ENCODE data around the gene EIF2B4. TPM values are rescaled to one million over a fixed set of nuclear protein-coding genes. Genes with fewer than 3 reads are reported as not detected.

Gene EIF2B4
- total RNA-seq, 2 donors from 2014 or later: 30.0 to 42.7 TPM

GRCh38 chr2:27381577-27382181 lies 11.5 kb upstream of the EIF2B4 start:
- no peaks in the 10 kb centered on the region for H3K9me3 Mint-ChIP-seq
- no peaks in the 10 kb centered on the region for H3K27me3 Mint-ChIP-seq (ENCODE audit: low read depth)
- DNase-seq: no peak
- H3K27ac Mint-ChIP-seq: peak overlapping the region; percentile 20
- no peak for ATAC-seq (replicated peaks in 1 of 2)
- peak overlapping the region; percentile 91 to 94 for H3K4me3 Mint-ChIP-seq
- peaks cover 1 to 29% of the 10 kb centered on the region in 2 donors for H3K36me3 Mint-ChIP-seq (ENCODE audit: insufficient read depth in 2 of 2)
- H3K4me1 Mint-ChIP-seq (ENCODE audit: low read depth): peaks cover 37% of the 10 kb centered on the region

DNA sequence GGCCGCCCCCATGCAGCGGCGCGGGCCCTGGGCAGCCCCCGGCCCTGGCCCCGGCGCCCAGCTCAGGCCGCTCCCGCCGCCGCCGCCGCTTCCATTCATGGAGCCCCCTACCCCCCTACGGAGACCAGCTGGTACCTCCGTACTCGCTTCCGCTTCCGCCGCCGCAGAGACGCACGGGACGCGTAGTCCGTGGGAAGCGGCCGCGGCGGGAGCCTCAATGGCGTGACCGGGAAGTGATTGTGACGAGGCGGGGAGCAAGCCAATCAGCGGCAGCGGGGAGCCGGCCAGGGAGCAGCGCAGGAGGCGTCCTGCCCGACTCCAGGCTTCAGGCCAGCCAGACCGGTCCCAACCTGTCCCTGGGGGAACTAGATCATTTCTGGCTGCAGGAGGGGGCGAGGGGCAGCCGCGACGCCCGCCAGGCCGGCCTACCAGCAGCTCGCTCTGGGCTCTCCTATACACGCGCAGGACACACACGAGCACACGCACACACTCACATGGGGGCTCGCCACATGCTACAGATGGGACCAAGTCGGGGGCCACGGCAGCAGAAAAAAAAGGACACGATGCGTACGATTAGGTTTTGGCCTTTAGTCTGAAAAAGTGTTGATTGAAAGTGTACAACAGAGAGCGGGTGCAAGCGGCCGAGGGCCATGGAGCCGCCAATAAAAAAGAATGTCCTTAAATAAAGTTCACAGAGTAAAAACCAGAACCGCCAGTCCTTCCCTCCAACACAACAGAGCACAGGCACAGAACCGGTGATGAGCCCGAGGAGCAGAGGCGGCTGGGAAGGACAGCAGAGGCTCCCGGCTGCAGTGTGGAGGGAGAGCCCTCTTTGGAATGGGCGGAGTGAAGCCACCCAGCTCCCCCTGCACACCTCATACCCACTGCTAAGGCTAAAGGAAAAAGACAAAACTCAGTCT lies 10.7 kb upstream of the EIF2B4 start, which contains the start of gene ZNF513:
Gene ZNF513 (minus strand): TSS at position 109 of the 920 bp plus-strand sequence. CDS start 208 bp downstream, outside the sequence.
- peak; percentile 92 to 93 for DNase-seq
- Mint-ChIP-seq H3K27ac (peak within 1 kb of the TSS; percentile 90), H3K27me3 (ENCODE audit: low read depth) (no peaks in the 10 kb centered on the region), H3K36me3 (ENCODE audit: insufficient read depth in 2 of 2) (peaks cover 2 to 29% of the 10 kb centered on the region in 2 donors), H3K9me3 (no peaks in the 10 kb centered on the region), H3K4me1 (ENCODE audit: low read depth) (peaks cover 37% of the 10 kb centered on the region), H3K4me3 (peak within 1 kb of the TSS; percentile 91 to 94)
- ATAC-seq (replicated peaks in 1 of 2): peak; percentile 94

DNA sequence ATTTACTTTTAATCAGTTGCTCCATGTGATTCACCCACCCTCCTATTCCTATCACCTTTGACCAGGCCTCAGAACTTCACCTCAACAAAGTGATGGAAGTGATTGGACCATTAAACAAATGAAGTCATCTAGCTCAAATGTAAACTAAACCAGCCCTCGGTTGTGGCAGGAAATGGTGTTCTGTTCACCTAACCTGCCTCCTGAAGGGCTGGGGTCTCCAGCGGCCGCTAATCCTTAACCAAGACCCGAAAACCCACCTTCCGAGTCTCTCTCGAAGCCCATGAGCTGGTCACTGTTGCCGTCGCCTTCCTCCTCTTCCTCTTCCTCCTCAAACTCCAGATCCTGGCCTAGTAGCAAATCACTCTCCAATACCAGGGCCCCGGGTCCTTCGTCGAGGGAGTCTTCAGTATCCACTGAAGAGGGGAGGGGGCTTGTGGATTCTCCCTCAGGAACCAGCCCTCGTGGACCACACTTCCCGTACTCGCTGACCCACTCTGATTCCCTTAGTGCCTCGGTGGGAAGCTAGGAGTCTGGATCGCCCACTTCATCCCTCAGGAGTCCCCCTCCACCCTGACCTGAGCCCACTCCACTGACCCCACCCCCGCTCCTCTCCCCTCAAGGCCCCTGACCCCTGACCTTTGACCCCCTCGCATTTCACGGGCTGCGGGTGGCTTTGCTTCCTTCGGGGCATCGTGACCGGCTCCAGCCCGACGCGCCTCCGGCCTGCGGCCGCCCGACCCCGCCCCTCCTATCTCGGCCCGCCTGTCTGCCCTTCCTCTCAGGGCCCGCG lies 9.9 kb upstream of the EIF2B4 start:
- Mint-ChIP-seq H3K27me3 (ENCODE audit: low read depth) (no peaks in the 10 kb centered on the region), H3K27ac (peak overlapping the region; percentile 90), H3K9me3 (no peaks in the 10 kb centered on the region), H3K4me3 (peak overlapping the region; percentile 91 to 94), H3K36me3 (ENCODE audit: insufficient read depth in 2 of 2) (peaks cover 3 to 23% of the 10 kb centered on the region in 2 donors), H3K4me1 (ENCODE audit: low read depth) (peaks cover 34% of the 10 kb centered on the region)
- peak; percentile 72 to 73 for DNase-seq
- ATAC-seq (replicated peaks in 1 of 2): peak; percentile 64 to 68

- Mint-ChIP-seq H3K4me1 (ENCODE audit: low read depth) (peaks cover 31% of the 10 kb centered on the region), H3K4me3 (peak overlapping the region; percentile 91 to 94), H3K27me3 (ENCODE audit: low read depth) (no peaks in the 10 kb centered on the region), H3K27ac (peak overlapping the region; percentile 90), H3K9me3 (no peaks in the 10 kb centered on the region), H3K36me3 (ENCODE audit: insufficient read depth in 2 of 2) (peaks cover 3 to 21% of the 10 kb centered on the region in 2 donors)
- DNase-seq: no peak
- ATAC-seq (replicated peaks in 1 of 2): no peak
Observed at GRCh38 chr2:27379383-27379835, 9.3 kb upstream of the EIF2B4 start.

DNA sequence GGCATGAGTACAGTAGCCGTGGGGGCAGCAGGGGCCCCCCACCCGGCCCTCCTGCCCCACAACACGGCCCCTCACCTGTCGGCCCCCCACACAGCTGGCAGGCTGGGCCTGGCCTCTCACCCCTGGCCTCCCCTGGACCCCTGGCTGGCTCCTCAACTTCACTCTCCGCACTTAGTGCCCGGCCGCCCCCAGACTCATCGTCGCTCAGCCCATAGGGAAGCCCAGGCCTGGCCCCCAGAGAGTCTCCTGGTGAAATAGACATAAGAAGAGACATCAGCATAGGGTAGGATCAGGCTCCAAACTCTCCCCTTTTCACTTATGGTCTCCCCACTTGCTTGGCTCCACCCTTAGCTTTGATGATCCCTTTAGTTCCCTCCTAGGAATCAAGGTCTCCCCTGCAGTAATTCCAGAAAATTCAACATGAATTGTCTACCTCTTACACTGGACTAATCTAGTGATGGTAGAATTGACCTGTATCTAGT lies 8.7 kb upstream of the EIF2B4 start:
- H3K9me3 Mint-ChIP-seq: no peaks in the 10 kb centered on the region
- H3K27ac Mint-ChIP-seq: peak overlapping the region; percentile 90
- peaks cover 3 to 19% of the 10 kb centered on the region in 2 donors for H3K36me3 Mint-ChIP-seq (ENCODE audit: insufficient read depth in 2 of 2)
- peak overlapping the region; percentile 91 to 94 for H3K4me3 Mint-ChIP-seq
- ATAC-seq (replicated peaks in 1 of 2): no peak
- DNase-seq: no peak
- H3K27me3 Mint-ChIP-seq (ENCODE audit: low read depth): no peaks in the 10 kb centered on the region
- peaks cover 28% of the 10 kb centered on the region for H3K4me1 Mint-ChIP-seq (ENCODE audit: low read depth)

GRCh38 chr2:27378096-27378808 lies 8.1 kb upstream of the EIF2B4 start:
- no peaks in the 10 kb centered on the region for H3K9me3 Mint-ChIP-seq
- H3K36me3 Mint-ChIP-seq (ENCODE audit: insufficient read depth in 2 of 2): peaks cover 6 to 15% of the 10 kb centered on the region in 2 donors
- H3K27me3 Mint-ChIP-seq (ENCODE audit: low read depth): no peaks in the 10 kb centered on the region
- peaks cover 26% of the 10 kb centered on the region for H3K4me1 Mint-ChIP-seq (ENCODE audit: low read depth)
- H3K4me3 Mint-ChIP-seq: no peak overlapping the region
- no peak for DNase-seq
- H3K27ac Mint-ChIP-seq: no peak overlapping the region
- no peak for ATAC-seq (replicated peaks in 1 of 2)

GRCh38 chr2:27377618-27378095 lies 7.5 kb upstream of the EIF2B4 start:
- Mint-ChIP-seq H3K4me3 (no peak overlapping the region), H3K9me3 (no peaks in the 10 kb centered on the region), H3K27me3 (ENCODE audit: low read depth) (no peaks in the 10 kb centered on the region), H3K27ac (peak overlapping the region; percentile 23), H3K36me3 (ENCODE audit: insufficient read depth in 2 of 2) (peaks cover 6 to 18% of the 10 kb centered on the region in 2 donors), H3K4me1 (ENCODE audit: low read depth) (peaks cover 29% of the 10 kb centered on the region)
- no peak for ATAC-seq (replicated peaks in 1 of 2)
- DNase-seq: no peak

GRCh38 chr2:27376866-27377617 lies 6.9 kb upstream of the EIF2B4 start:
- Mint-ChIP-seq H3K9me3 (no peaks in the 10 kb centered on the region), H3K4me1 (ENCODE audit: low read depth) (peaks cover 35% of the 10 kb centered on the region), H3K27ac (peak overlapping the region; percentile 27), H3K36me3 (ENCODE audit: insufficient read depth in 2 of 2) (peaks cover 8 to 20% of the 10 kb centered on the region in 2 donors), H3K4me3 (no peak overlapping the region), H3K27me3 (ENCODE audit: low read depth) (no peaks in the 10 kb centered on the region)
- no peak for ATAC-seq (replicated peaks in 1 of 2)
- DNase-seq: no peak

DNA sequence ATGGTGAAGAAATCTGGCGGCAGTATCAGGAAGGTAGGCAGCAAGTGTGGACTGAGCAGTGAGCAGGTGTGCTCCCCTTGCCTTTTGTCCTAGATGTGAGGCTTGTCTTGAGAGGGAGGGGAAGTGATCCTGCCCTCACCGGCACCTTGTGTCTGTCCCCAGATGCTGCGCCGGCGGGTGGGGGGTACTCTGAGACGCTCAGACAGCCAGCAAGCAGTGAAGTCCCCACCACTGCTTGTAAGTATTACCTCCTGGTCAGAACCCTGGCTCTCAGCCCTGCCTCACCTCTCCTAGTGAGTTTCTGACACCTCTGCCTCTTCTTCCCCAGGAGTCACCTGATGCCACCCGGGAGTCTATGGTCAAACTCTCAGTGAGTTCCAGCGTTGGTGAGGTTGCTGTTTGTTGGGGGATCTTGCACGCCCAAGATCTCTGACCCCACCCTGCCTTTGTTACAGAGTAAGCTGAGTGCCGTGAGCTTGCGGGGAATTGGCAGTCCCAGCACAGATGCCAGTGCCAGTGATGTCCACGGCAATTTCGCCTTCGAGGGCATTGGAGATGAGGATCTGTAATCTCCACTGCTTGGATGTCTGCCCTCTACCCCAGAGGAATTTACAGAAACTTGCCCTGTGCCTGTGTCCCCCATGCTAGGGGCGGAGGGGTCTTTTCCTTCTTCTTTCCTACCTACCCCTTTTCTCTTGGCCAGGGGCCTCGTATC lies 6.2 kb upstream of the EIF2B4 start:
- no peak for ATAC-seq (replicated peaks in 1 of 2)
- peaks cover 9 to 20% of the 10 kb centered on the region in 2 donors for H3K36me3 Mint-ChIP-seq (ENCODE audit: insufficient read depth in 2 of 2)
- H3K4me3 Mint-ChIP-seq: no peak overlapping the region

GRCh38 chr2:27375513-27376099 lies 5.5 kb upstream of the EIF2B4 start:
- H3K4me3 Mint-ChIP-seq: no peak overlapping the region
- H3K4me1 Mint-ChIP-seq (ENCODE audit: low read depth): peaks cover 33% of the 10 kb centered on the region
- H3K27me3 Mint-ChIP-seq (ENCODE audit: low read depth): no peaks in the 10 kb centered on the region
- no peaks in the 10 kb centered on the region for H3K9me3 Mint-ChIP-seq
- peaks cover 12 to 13% of the 10 kb centered on the region in 2 donors for H3K36me3 Mint-ChIP-seq (ENCODE audit: insufficient read depth in 2 of 2)
- DNase-seq (no peak), ATAC-seq (replicated peaks in 1 of 2) (no peak)
- peak overlapping the region; percentile 51 for H3K27ac Mint-ChIP-seq

More for the DNA sequence above, 6.2 kb upstream of the EIF2B4 start:
- no peaks in the 10 kb centered on the region for H3K27me3 Mint-ChIP-seq (ENCODE audit: low read depth)
- no peaks in the 10 kb centered on the region for H3K9me3 Mint-ChIP-seq
- H3K27ac Mint-ChIP-seq: peak overlapping the region; percentile 27
- peaks cover 38% of the 10 kb centered on the region for H3K4me1 Mint-ChIP-seq (ENCODE audit: low read depth)
- DNase-seq: no peak

- Mint-ChIP-seq H3K9me3 (no peaks in the 10 kb centered on the region), H3K27ac (peak overlapping the region; percentile 9), H3K4me3 (no peak overlapping the region), H3K27me3 (ENCODE audit: low read depth) (no peaks in the 10 kb centered on the region), H3K4me1 (ENCODE audit: low read depth) (peaks cover 30% of the 10 kb centered on the region), H3K36me3 (ENCODE audit: insufficient read depth in 2 of 2) (peaks cover 12 to 16% of the 10 kb centered on the region in 2 donors)
- no peak for ATAC-seq (replicated peaks in 1 of 2)
- DNase-seq: no peak
Observed at GRCh38 chr2:27373567-27373966, 3.4 kb upstream of the EIF2B4 start.

Data from activated T-cell treated with anti-CD3 and anti-CD28 coated beads, Interleukin-2, amount 50 U/mL, for 72 hours (primary cell).